Measurements from ENCODE around the gene VASH1. TPM values are rescaled to one million over a fixed set of nuclear protein-coding genes. Genes with fewer than 3 reads are reported as not detected.

Gene VASH1
- polyA plus RNA-seq, 1 of the 3 experiments (the other 2 are of a cell fraction): 4.9 TPM

DNA sequence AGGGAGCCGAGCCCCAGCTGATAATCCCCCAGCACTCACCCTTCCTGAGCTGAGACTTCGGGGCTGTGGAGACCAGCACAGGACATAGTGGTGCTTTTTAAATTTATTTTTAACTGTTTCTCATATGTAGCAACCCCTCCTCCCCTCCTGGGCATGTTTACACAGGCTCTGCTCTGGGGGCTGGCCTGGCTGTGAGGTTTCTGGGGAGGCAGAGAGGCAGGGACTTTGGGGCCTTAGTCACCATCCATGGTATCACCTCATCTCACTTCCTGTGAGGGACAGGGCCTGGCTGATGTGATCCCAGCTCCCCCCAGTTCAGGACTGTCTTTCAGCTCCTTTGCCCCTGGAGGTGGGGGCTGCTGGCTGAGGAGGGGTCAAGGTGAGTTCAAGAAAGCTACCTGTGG, 20.4 kb downstream of the VASH1 start:
- TF ChIP-seq ZBTB33 (IDR thresholded peaks at IDR 0.05; ENCODE audit: borderline replicate concordance, low read depth) (no peak), RXRA (IDR thresholded peaks at IDR 0.05; ENCODE audit: borderline replicate concordance, low read depth) (no peak)
- Histone ChIP-seq H3K4me3 (ENCODE audit: low read depth in 2 of 2, low read length in 1 of 2) (no peak overlapping the region), H3K27me3 (ENCODE audit: insufficient read depth) (no peaks in the 10 kb centered on the region), H4K20me1 (ENCODE audit: insufficient read depth) (no peaks in the 10 kb centered on the region), H3F3A (replicated peaks; ENCODE audit: insufficient read depth) (no peaks in the 10 kb centered on the region), H3K9ac (no peak overlapping the region), H3K79me2 (ENCODE audit: insufficient read depth) (no peaks in the 10 kb centered on the region), H3K9me2 (no peaks in the 10 kb centered on the region), H3K27ac (ENCODE audit: low read depth in 2 of 2, low read length in 1 of 2) (peak overlapping the region in 1 of 2 experiments; percentile 50; a peak in 1 of 4 replicates), H3K9me3 (no peaks in the 10 kb centered on the region), H3K4me2 (0 out of 2 replicates have a peak overlapping the region, but pooled peaks have one; percentile 19), H2AFZ (ENCODE audit: low read depth) (no peak overlapping the region), H3K36me3 (replicated peaks in 1 of 2; ENCODE audit: control insufficient read depth in 1 of 2, insufficient read depth in 2 of 2, low read length in 1 of 2) (peaks cover 0 to 20% of the 10 kb centered on the region in 2 experiments), H3K4me1 (ENCODE audit: control insufficient read depth in 1 of 2, insufficient read depth in 2 of 2, low read depth in 1 of 2, low read length in 1 of 2) (peaks cover 14 to 44% of the 10 kb centered on the region in 2 experiments; a peak in 2 of 4 replicates)
- CTCF ChIA-PET: interaction anchor here (3.8 to 7.7 kb wide), 2 partner anchors 11 to 71 kb away, joined by 19 to 147 read pairs; no protein-coding TSS in a partner anchor
- POLR2A ChIA-PET: interaction anchor here (0.8 to 2.4 kb wide), 3 partner anchors 20 to 71 kb away, joined by 3 to 6 read pairs (median 5); partner anchors contain the start of gene ANGEL1
- no peak for DNase-seq
- WGBS (ENCODE audit: low lambda C conversion rate): 79% methylated on average over 2 of the region's 2 CpGs

- no peak overlapping the region for H3K4me2 ChIP-seq
- ChIA-PET POLR2A (interaction anchor here (0.8 to 2.4 kb wide), 2 partner anchors 20 to 30 kb away, joined by 5 to 6 read pairs; partner anchors contain the start of gene ANGEL1), CTCF (interaction anchor here (1.4 to 7.7 kb wide), 3 partner anchors 10 to 72 kb away, joined by 6 to 147 read pairs (median 19); no protein-coding TSS in a partner anchor)
- H4K20me1 ChIP-seq (ENCODE audit: insufficient read depth): no peaks in the 10 kb centered on the region
- no peak overlapping the region for H3K4me3 ChIP-seq (ENCODE audit: low read depth in 2 of 2, low read length in 1 of 2)
- no peaks in the 10 kb centered on the region for H3K27me3 ChIP-seq (ENCODE audit: insufficient read depth)
- no peak for DNase-seq
- H3K4me1 ChIP-seq (ENCODE audit: control insufficient read depth in 1 of 2, insufficient read depth in 2 of 2, low read depth in 1 of 2, low read length in 1 of 2): peaks cover 14 to 44% of the 10 kb centered on the region in 2 experiments; a peak in 2 of 4 replicates
- peak overlapping the region in 1 of 2 experiments; percentile 50; a peak in 1 of 4 replicates for H3K27ac ChIP-seq (ENCODE audit: low read depth in 2 of 2, low read length in 1 of 2)
- H3K36me3 ChIP-seq (replicated peaks in 1 of 2; ENCODE audit: control insufficient read depth in 1 of 2, insufficient read depth in 2 of 2, low read length in 1 of 2): peaks cover 0 to 25% of the 10 kb centered on the region in 2 experiments
- no peaks in the 10 kb centered on the region for H3F3A ChIP-seq (replicated peaks; ENCODE audit: insufficient read depth)
- no peaks in the 10 kb centered on the region for H3K79me2 ChIP-seq (ENCODE audit: insufficient read depth)
- no peaks in the 10 kb centered on the region for H3K9me2 ChIP-seq
- 93% methylated on average over 7 of the region's 10 CpGs for WGBS (ENCODE audit: low lambda C conversion rate)
- no peaks in the 10 kb centered on the region for H3K9me3 ChIP-seq
- H2AFZ ChIP-seq (ENCODE audit: low read depth): no peak overlapping the region
- no peak overlapping the region for H3K9ac ChIP-seq
- no peak for TF ChIP-seq FOSL2 (IDR thresholded peaks at IDR 0.05; ENCODE audit: borderline replicate concordance, low read depth)
- no peak for TF ChIP-seq MEF2A (IDR thresholded peaks at IDR 0.05; ENCODE audit: borderline replicate concordance, low read depth)
- TF ChIP-seq EZH2phosphoT487 (IDR thresholded peaks at IDR 0.05; ENCODE audit: borderline replicate concordance, low read depth): no peak
- no peak for TF ChIP-seq FOXM1 (IDR thresholded peaks at IDR 0.05; ENCODE audit: low read depth)
- no peak for TF ChIP-seq MXI1 (IDR thresholded peaks at IDR 0.05; ENCODE audit: low read depth, low read length)
- no peak for TF ChIP-seq RFX5 (IDR thresholded peaks at IDR 0.05; ENCODE audit: low read length)
- no peak for TF ChIP-seq SIN3A (IDR thresholded peaks at IDR 0.05; ENCODE audit: borderline replicate concordance, low read depth, low read length)
- TF ChIP-seq RXRA (IDR thresholded peaks at IDR 0.05; ENCODE audit: borderline replicate concordance, low read depth): no peak
- no peak for TF ChIP-seq TAF1 (IDR thresholded peaks at IDR 0.05; ENCODE audit: borderline replicate concordance, low read depth, low read length)
- no peak for TF ChIP-seq FOXJ3 (CRISPR knock-in tag; IDR thresholded peaks at IDR 0.05)
- TF ChIP-seq, protein P1, sequence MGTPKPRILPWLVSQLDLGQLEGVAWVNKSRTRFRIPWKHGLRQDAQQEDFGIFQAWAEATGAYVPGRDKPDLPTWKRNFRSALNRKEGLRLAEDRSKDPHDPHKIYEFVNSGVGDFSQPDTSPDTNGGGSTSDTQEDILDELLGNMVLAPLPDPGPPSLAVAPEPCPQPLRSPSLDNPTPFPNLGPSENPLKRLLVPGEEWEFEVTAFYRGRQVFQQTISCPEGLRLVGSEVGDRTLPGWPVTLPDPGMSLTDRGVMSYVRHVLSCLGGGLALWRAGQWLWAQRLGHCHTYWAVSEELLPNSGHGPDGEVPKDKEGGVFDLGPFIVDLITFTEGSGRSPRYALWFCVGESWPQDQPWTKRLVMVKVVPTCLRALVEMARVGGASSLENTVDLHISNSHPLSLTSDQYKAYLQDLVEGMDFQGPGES (IDR thresholded peaks at IDR 0.05; ENCODE audit: low read depth, low read length): no peak
- TF ChIP-seq, protein P2, sequence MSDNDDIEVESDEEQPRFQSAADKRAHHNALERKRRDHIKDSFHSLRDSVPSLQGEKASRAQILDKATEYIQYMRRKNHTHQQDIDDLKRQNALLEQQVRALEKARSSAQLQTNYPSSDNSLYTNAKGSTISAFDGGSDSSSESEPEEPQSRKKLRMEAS (IDR thresholded peaks at IDR 0.05; ENCODE audit: low read depth): no peak
- TF ChIP-seq ZBTB33 (IDR thresholded peaks at IDR 0.05; ENCODE audit: borderline replicate concordance, low read depth): no peak
- no peak for TF ChIP-seq ELF1 (IDR thresholded peaks at IDR 0.05)
- no peak for TF ChIP-seq GATA2 (CRISPR knock-in tag; IDR thresholded peaks at IDR 0.05)
Observed at GRCh38 chr14:76782115-76782884, 21.0 kb downstream of the VASH1 start.

All from SK-N-SH (cell line).